ENCODE results near the gene MCM5. TPM values are rescaled to one million over a fixed set of nuclear protein-coding genes. Genes with fewer than 3 reads are reported as not detected.

MCM5 gene
- total RNA-seq, 1 donor from 2014 or later, result 25.7 TPM

- ATAC-seq (no peak), DNase-seq (no peak)
- no peak overlapping the region for H3K27ac ChIP-seq
- intact Hi-C loops (cut with DNase I), result no loop called here
- H3K4me3 ChIP-seq, result no peak overlapping the region
- no peaks in the 10 kb centered on the region for H3K27me3 ChIP-seq (ENCODE audit: low read depth)
- no peak for TF ChIP-seq CTCF (IDR thresholded peaks at IDR 0.05)
- no peaks in the 10 kb centered on the region for H3K9me3 ChIP-seq
- peaks cover 51% of the 10 kb centered on the region for H3K36me3 ChIP-seq
- peaks cover 18% of the 10 kb centered on the region for H3K4me1 ChIP-seq
These were observed 13.2 kb upstream of the MCM5 start for GRCh38 chr22:35386670-35387288.

- DNase-seq (no peak), ATAC-seq (no peak)
- intact Hi-C loops (cut with DNase I), result no loop called here
- H3K4me1 ChIP-seq, result no peaks in the 10 kb centered on the region
- TF ChIP-seq CTCF (IDR thresholded peaks at IDR 0.05), result no peak
- H3K9me3 ChIP-seq, result no peaks in the 10 kb centered on the region
- H3K4me3 ChIP-seq, result no peak overlapping the region
- H3K27me3 ChIP-seq (ENCODE audit: low read depth), result no peaks in the 10 kb centered on the region
- H3K36me3 ChIP-seq, result peaks cover 69% of the 10 kb centered on the region
- no peak overlapping the region for H3K27ac ChIP-seq
These were observed 9.0 kb upstream of the MCM5 start for GRCh38 chr22:35390933-35391332.

- H3K27me3 ChIP-seq (ENCODE audit: low read depth), result no peaks in the 10 kb centered on the region
- H3K4me1 ChIP-seq, result peaks cover 3% of the 10 kb centered on the region
- H3K9me3 ChIP-seq, result no peaks in the 10 kb centered on the region
- ATAC-seq (peak in 1 of 2 donors; percentile 21), DNase-seq (no peak)
- H3K27ac ChIP-seq, result no peak overlapping the region
- H3K4me3 ChIP-seq, result no peak overlapping the region
- TF ChIP-seq CTCF (IDR thresholded peaks at IDR 0.05), result no peak
- H3K36me3 ChIP-seq, result peaks cover 57% of the 10 kb centered on the region
- intact Hi-C loops (cut with DNase I), result no loop called here
These were observed 7.6 kb upstream of the MCM5 start for GRCh38 chr22:35392357-35392756.

- no peaks in the 10 kb centered on the region for H3K9me3 ChIP-seq
- no peak overlapping the region for H3K27ac ChIP-seq
- ATAC-seq, result no peak
- peaks cover 10% of the 10 kb centered on the region for H3K4me1 ChIP-seq
- TF ChIP-seq CTCF (IDR thresholded peaks at IDR 0.05), result no peak
- H3K27me3 ChIP-seq (ENCODE audit: low read depth), result no peaks in the 10 kb centered on the region
- DNase-seq, result no peak
- H3K36me3 ChIP-seq, result peaks cover 48% of the 10 kb centered on the region
- H3K4me3 ChIP-seq, result no peak overlapping the region
- intact Hi-C loops (cut with DNase I), result no loop called here
These were observed 6.6 kb upstream of the MCM5 start for GRCh38 chr22:35393116-35394010.

GRCh38 chr22:35394011-35394312 is 6.0 kb upstream of the MCM5 start:
- ATAC-seq (no peak), DNase-seq (no peak)
- Histone ChIP-seq H3K36me3 (peaks cover 48% of the 10 kb centered on the region), H3K4me3 (no peak overlapping the region), H3K4me1 (peaks cover 10% of the 10 kb centered on the region), H3K9me3 (no peaks in the 10 kb centered on the region), H3K27me3 (ENCODE audit: low read depth) (no peaks in the 10 kb centered on the region), H3K27ac (no peak overlapping the region)
- intact Hi-C loops (cut with DNase I), result no loop called here
- TF ChIP-seq CTCF (IDR thresholded peaks at IDR 0.05), result no peak

Measured in lower lobe of right lung (tissue), 2 donors.